Measurements from ENCODE around the gene ANKS6.
A peak's percentile ranks its signal among the peaks of the same experiment; 100 is the strongest.

The ANKS6 gene

GRCh38 chr9:98804083-98804482 lies 7.7 kb upstream of the ANKS6 start:
- DNase-seq (ENCODE audit: low read depth, low spot score) = no peak
- TF ChIP-seq CTCF (IDR thresholded peaks at IDR 0.05; ENCODE audit: insufficient read depth, low read length, missing control alignments) = no peak
- CTCF ChIA-PET = interaction anchor here (12.5 kb wide), 1 partner anchor 9 kb away, joined by 116 read pairs; the partner anchor contains the start of gene ANKS6
- no peak overlapping the region for H3K4me3 ChIP-seq (ENCODE audit: low read depth, low read length)
- POLR2A ChIA-PET = interaction anchor here (0.7 kb wide), 1 partner anchor 235 kb away, joined by 4 read pairs; no protein-coding TSS in a partner anchor

GRCh38 chr9:98801969-98802371 lies 5.6 kb upstream of the ANKS6 start:
- CTCF ChIA-PET = interaction anchor here (1.3 to 12.5 kb wide), 3 partner anchors 7 to 200 kb away, joined by 3 to 116 read pairs (median 13); partner anchors contain the start of gene ANKS6

GRCh38 chr9:98801561-98801960 lies 5.2 kb upstream of the ANKS6 start:
- DNase-seq (ENCODE audit: low read depth, low spot score) = no peak
- TF ChIP-seq CTCF (IDR thresholded peaks at IDR 0.05; ENCODE audit: insufficient read depth, low read length, missing control alignments) = no peak
- POLR2A ChIA-PET = no interaction called here
- no peak overlapping the region for H3K4me3 ChIP-seq (ENCODE audit: low read depth, low read length)
- CTCF ChIA-PET = interaction anchor here (1.3 to 12.5 kb wide), 3 partner anchors 7 to 201 kb away, joined by 3 to 116 read pairs (median 13); partner anchors contain the start of gene ANKS6

More at GRCh38 chr9:98801969-98802371, 5.6 kb upstream of the ANKS6 start:
- DNase-seq (ENCODE audit: low read depth, low spot score) = no peak
- POLR2A ChIA-PET = no interaction called here
- no peak overlapping the region for H3K4me3 ChIP-seq (ENCODE audit: low read depth, low read length)
- TF ChIP-seq CTCF (IDR thresholded peaks at IDR 0.05; ENCODE audit: insufficient read depth, low read length, missing control alignments) = no peak

GRCh38 chr9:98798254-98798653 lies 1.9 kb upstream of the ANKS6 start:
- ChIA-PET POLR2A (no interaction called here), CTCF (interaction anchor here (1.1 to 15.7 kb wide), 5 partner anchors 9 to 495 kb away, joined by 3 to 202 read pairs (median 4); partner anchors contain the start of gene GALNT12)
- TF ChIP-seq CTCF (IDR thresholded peaks at IDR 0.05; ENCODE audit: insufficient read depth, low read length, missing control alignments) = no peak

GRCh38 chr9:98797491-98797890 lies 1.1 kb upstream of the ANKS6 start:
- POLR2A ChIA-PET = no interaction called here
- CTCF ChIA-PET = interaction anchor here (0.6 to 15.7 kb wide), 7 partner anchors 10 to 541 kb away, joined by 3 to 202 read pairs (median 3); partner anchors contain the start of gene GALNT12
- DNase-seq (ENCODE audit: low read depth, low spot score) = no peak
- H3K4me3 ChIP-seq (ENCODE audit: low read depth, low read length) = no peak overlapping the region
- TF ChIP-seq CTCF (IDR thresholded peaks at IDR 0.05; ENCODE audit: insufficient read depth, low read length, missing control alignments) = no peak

More at GRCh38 chr9:98798254-98798653, 1.9 kb upstream of the ANKS6 start:
- DNase-seq (ENCODE audit: low read depth, low spot score) = no peak
- H3K4me3 ChIP-seq (ENCODE audit: low read depth, low read length) = no peak overlapping the region

GRCh38 chr9:98795970-98796363 lies 388 bp downstream of the ANKS6 start:
- ChIA-PET CTCF (interaction anchor here (1.4 to 15.7 kb wide), 3 partner anchors 11 to 20 kb away, joined by 6 to 202 read pairs (median 116); partner anchors contain the start of gene GALNT12), POLR2A (interaction anchor here (0.5 kb wide), 1 partner anchor 595 kb away, joined by 4 read pairs; no protein-coding TSS in a partner anchor)
- H3K4me3 ChIP-seq (ENCODE audit: low read depth, low read length) = peak overlapping the region; percentile 67
- no peak for DNase-seq (ENCODE audit: low read depth, low spot score)
- TF ChIP-seq CTCF (IDR thresholded peaks at IDR 0.05; ENCODE audit: insufficient read depth, low read length, missing control alignments) = no peak
